ENCODE measurements around the gene AARS1.

The AARS1 gene

DNA sequence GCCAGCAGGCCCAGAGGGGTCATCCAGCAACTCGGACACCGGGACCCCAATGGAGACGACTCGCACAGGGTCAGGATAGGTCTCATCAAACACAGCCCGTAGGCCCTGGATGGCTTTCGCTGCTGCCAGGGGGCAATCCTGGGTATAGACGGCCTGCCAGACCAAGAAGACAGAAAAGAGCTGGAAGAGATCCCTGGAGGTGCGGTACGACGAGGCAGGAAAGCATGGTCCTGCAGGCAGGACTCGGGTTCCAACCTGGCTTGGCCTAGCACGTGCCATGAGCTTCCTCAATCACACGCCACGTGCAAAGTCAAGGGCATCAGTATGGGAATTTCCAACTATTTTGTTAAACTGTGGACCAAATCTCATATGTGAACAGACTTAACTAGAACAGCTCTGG, 31.2 kb downstream of the AARS1 start:
- no peak overlapping the region for H3K27ac ChIP-seq (replicated peaks)
- no peaks in the 10 kb centered on the region for H3K27me3 ChIP-seq (ENCODE audit: insufficient read depth, poor library complexity, severe bottlenecking)
- DNase-seq (ENCODE audit: low read depth in 1 of 2, low spot score in 1 of 2) = no peak
- H3K4me3 ChIP-seq (replicated peaks; ENCODE audit: insufficient read depth, low read length) = no peak overlapping the region
- TF ChIP-seq POLR2AphosphoS5 (IDR thresholded peaks at IDR 0.05; ENCODE audit: low read depth) = no peak
- TF ChIP-seq, protein P1, sequence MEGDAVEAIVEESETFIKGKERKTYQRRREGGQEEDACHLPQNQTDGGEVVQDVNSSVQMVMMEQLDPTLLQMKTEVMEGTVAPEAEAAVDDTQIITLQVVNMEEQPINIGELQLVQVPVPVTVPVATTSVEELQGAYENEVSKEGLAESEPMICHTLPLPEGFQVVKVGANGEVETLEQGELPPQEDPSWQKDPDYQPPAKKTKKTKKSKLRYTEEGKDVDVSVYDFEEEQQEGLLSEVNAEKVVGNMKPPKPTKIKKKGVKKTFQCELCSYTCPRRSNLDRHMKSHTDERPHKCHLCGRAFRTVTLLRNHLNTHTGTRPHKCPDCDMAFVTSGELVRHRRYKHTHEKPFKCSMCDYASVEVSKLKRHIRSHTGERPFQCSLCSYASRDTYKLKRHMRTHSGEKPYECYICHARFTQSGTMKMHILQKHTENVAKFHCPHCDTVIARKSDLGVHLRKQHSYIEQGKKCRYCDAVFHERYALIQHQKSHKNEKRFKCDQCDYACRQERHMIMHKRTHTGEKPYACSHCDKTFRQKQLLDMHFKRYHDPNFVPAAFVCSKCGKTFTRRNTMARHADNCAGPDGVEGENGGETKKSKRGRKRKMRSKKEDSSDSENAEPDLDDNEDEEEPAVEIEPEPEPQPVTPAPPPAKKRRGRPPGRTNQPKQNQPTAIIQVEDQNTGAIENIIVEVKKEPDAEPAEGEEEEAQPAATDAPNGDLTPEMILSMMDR (IDR thresholded peaks at IDR 0.05; ENCODE audit: insufficient read depth, low read length) = no peak
- no peak for TF ChIP-seq SPI1 (IDR thresholded peaks at IDR 0.05; ENCODE audit: borderline replicate concordance, low read depth)

DNA sequence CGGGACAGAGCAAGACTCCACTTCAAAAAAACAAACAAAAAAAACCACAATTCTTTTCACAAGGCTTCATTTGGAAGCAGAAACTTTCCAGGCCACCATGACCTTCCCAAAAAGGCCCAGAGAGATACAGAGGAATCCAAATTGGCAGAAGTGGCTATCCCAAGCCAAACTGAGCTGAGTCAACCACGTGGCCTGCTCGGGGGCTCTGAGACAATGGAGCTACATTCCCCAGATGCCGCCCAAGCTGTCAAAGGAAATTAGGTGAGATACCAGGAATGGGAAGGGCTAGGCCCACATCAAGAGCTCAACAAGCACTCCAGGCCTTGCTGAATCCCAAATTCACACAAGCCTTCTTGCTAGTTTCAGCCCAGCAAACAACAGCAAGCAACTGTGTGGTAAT, 31.9 kb downstream of the AARS1 start:
- H3K4me3 ChIP-seq (replicated peaks; ENCODE audit: insufficient read depth, low read length) = no peak overlapping the region
- TF ChIP-seq, protein P1 (IDR thresholded peaks at IDR 0.05; ENCODE audit: insufficient read depth, low read length) = no peak
- TF ChIP-seq, protein P2, sequence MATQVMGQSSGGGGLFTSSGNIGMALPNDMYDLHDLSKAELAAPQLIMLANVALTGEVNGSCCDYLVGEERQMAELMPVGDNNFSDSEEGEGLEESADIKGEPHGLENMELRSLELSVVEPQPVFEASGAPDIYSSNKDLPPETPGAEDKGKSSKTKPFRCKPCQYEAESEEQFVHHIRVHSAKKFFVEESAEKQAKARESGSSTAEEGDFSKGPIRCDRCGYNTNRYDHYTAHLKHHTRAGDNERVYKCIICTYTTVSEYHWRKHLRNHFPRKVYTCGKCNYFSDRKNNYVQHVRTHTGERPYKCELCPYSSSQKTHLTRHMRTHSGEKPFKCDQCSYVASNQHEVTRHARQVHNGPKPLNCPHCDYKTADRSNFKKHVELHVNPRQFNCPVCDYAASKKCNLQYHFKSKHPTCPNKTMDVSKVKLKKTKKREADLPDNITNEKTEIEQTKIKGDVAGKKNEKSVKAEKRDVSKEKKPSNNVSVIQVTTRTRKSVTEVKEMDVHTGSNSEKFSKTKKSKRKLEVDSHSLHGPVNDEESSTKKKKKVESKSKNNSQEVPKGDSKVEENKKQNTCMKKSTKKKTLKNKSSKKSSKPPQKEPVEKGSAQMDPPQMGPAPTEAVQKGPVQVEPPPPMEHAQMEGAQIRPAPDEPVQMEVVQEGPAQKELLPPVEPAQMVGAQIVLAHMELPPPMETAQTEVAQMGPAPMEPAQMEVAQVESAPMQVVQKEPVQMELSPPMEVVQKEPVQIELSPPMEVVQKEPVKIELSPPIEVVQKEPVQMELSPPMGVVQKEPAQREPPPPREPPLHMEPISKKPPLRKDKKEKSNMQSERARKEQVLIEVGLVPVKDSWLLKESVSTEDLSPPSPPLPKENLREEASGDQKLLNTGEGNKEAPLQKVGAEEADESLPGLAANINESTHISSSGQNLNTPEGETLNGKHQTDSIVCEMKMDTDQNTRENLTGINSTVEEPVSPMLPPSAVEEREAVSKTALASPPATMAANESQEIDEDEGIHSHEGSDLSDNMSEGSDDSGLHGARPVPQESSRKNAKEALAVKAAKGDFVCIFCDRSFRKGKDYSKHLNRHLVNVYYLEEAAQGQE (IDR thresholded peaks at IDR 0.05; ENCODE audit: insufficient replicate concordance, low read depth) = no peak
- TF ChIP-seq GABPA (IDR thresholded peaks at IDR 0.05; ENCODE audit: low read depth) (no peak), POLR2AphosphoS5 (IDR thresholded peaks at IDR 0.05; ENCODE audit: low read depth) (no peak), SPI1 (IDR thresholded peaks at IDR 0.05; ENCODE audit: borderline replicate concordance, low read depth) (no peak)
- no peaks in the 10 kb centered on the region for H3K27me3 ChIP-seq (ENCODE audit: insufficient read depth, poor library complexity, severe bottlenecking)
- H3K27ac ChIP-seq (replicated peaks) = no peak overlapping the region
- no peak for DNase-seq (ENCODE audit: low read depth in 1 of 2, low spot score in 1 of 2)

DNA sequence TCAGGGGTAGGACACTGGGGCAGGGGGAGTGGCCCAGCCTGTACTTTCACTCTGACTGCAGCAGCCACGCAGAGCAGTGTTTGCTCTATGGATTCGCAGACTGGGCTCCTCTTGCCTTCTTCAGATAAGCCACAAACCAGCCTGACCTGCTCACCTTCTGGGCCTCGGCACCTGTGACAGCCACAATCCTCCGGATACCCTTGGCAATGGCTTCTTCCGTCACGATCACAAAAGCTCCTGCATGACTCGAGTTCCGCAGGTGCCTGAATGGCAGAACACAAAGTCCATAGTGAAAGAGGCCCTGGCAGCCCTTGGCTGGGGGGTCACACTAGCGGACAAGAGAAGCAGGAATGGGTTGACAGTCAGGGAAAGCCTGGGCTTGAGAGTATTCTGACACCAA, 33.7 kb downstream of the AARS1 start:
- no peaks in the 10 kb centered on the region for H3K27me3 ChIP-seq (ENCODE audit: insufficient read depth, poor library complexity, severe bottlenecking)
- no peak overlapping the region for H3K27ac ChIP-seq (replicated peaks)
- DNase-seq (ENCODE audit: low read depth in 1 of 2, low spot score in 1 of 2) = no peak
- TF ChIP-seq, protein P2 (IDR thresholded peaks at IDR 0.05; ENCODE audit: insufficient replicate concordance, low read depth) = no peak
- TF ChIP-seq, protein P1 (IDR thresholded peaks at IDR 0.05; ENCODE audit: insufficient read depth, low read length) = no peak
- TF ChIP-seq SPI1 (IDR thresholded peaks at IDR 0.05; ENCODE audit: borderline replicate concordance, low read depth) (no peak), POLR2AphosphoS5 (IDR thresholded peaks at IDR 0.05; ENCODE audit: low read depth) (no peak), GABPA (IDR thresholded peaks at IDR 0.05; ENCODE audit: low read depth) (no peak)
- no peak overlapping the region for H3K4me3 ChIP-seq (replicated peaks; ENCODE audit: insufficient read depth, low read length)

DNA sequence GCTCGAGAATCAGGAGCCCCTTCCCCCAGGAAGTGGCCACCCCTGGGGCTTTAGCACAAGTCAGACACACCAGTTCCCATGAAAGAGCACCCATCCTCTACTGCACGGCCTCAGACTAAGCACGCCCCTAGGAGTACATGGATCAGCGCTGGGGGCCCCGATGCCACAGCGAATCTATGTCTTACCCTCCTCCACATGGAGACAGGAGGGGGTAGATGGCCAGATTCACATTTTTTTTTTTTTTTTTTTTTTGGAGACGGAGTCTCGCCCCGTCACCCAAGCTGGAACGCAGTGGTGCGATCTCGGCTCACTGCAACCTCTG, 34.4 kb downstream of the AARS1 start:
- DNase-seq (ENCODE audit: low read depth in 1 of 2, low spot score in 1 of 2) = no peak
- TF ChIP-seq, protein P2 (IDR thresholded peaks at IDR 0.05; ENCODE audit: insufficient replicate concordance, low read depth) = no peak
- no peak for TF ChIP-seq GABPA (IDR thresholded peaks at IDR 0.05; ENCODE audit: low read depth)
- TF ChIP-seq, protein P1 (IDR thresholded peaks at IDR 0.05; ENCODE audit: insufficient read depth, low read length) = no peak
- no peak for TF ChIP-seq POLR2AphosphoS5 (IDR thresholded peaks at IDR 0.05; ENCODE audit: low read depth)
- no peak for TF ChIP-seq SPI1 (IDR thresholded peaks at IDR 0.05; ENCODE audit: borderline replicate concordance, low read depth)
- no peak overlapping the region for H3K27ac ChIP-seq (replicated peaks)

More for the DNA sequence above, 34.4 kb downstream of the AARS1 start:
- no peaks in the 10 kb centered on the region for H3K27me3 ChIP-seq (ENCODE audit: insufficient read depth, poor library complexity, severe bottlenecking)
- no peak overlapping the region for H3K4me3 ChIP-seq (replicated peaks; ENCODE audit: insufficient read depth, low read length)
